Measurements from ENCODE around the gene MORN3. TPM values are rescaled to one million over a fixed set of nuclear protein-coding genes. Genes with fewer than 3 reads are reported as not detected.
"Not testable (repeated sequence)": the region's sequence is repeated elsewhere in the genome, so short reads cannot be mapped to it uniquely, and the experiment has no call there.

MORN3 gene
- total RNA-seq, 2 donors from 2014 or later, result not detected

- Histone ChIP-seq H3K9me3 (no peaks in the 10 kb centered on the region), H3K9ac (ENCODE audit: low read depth in 2 of 2, low read length in 2 of 2) (no peak overlapping the region), H3K27ac (no peak overlapping the region), H3K4me1 (peaks cover 5% of the 10 kb centered on the region), H3K4me3 (no peak overlapping the region), H3K27me3 (no peaks in the 10 kb centered on the region), H3K36me3 (no peaks in the 10 kb centered on the region)
- intact Hi-C loops (cut with DNase I), result no loop called here
- no peak for TF ChIP-seq CTCF (IDR thresholded peaks at IDR 0.05)
- no peak for DNase-seq
These were observed 39.0 kb upstream of the MORN3 start for GRCh38 chr12:121708313-121709063.

- Histone ChIP-seq H3K9ac (ENCODE audit: low read depth in 2 of 2, low read length in 2 of 2) (no peak overlapping the region), H3K36me3 (no peaks in the 10 kb centered on the region), H3K9me3 (no peaks in the 10 kb centered on the region), H3K27me3 (no peaks in the 10 kb centered on the region), H3K27ac (no peak overlapping the region), H3K4me3 (no peak overlapping the region), H3K4me1 (no peaks in the 10 kb centered on the region)
- intact Hi-C loops (cut with DNase I), result no loop called here
- DNase-seq, result no peak
- no peak for TF ChIP-seq CTCF (IDR thresholded peaks at IDR 0.05)
These were observed 36.1 kb upstream of the MORN3 start for GRCh38 chr12:121705514-121705913.

- no peaks in the 10 kb centered on the region for H3K27me3 ChIP-seq
- no peaks in the 10 kb centered on the region for H3K4me1 ChIP-seq
- intact Hi-C loops (cut with DNase I), result no loop called here
- H3K9ac ChIP-seq (ENCODE audit: low read depth in 2 of 2, low read length in 2 of 2), result no peak overlapping the region
- no peak overlapping the region for H3K27ac ChIP-seq
- no peak overlapping the region for H3K4me3 ChIP-seq
- no peaks in the 10 kb centered on the region for H3K36me3 ChIP-seq
- H3K9me3 ChIP-seq, result no peaks in the 10 kb centered on the region
- DNase-seq, result no peak
- TF ChIP-seq CTCF (IDR thresholded peaks at IDR 0.05), result no peak
These were observed 33.5 kb upstream of the MORN3 start for GRCh38 chr12:121702944-121703343.

- no peak for DNase-seq
- H3K4me3 ChIP-seq, result no peak overlapping the region
- H3K9me3 ChIP-seq, result no peaks in the 10 kb centered on the region
- no peak overlapping the region for H3K27ac ChIP-seq
- H3K4me1 ChIP-seq, result no peaks in the 10 kb centered on the region
- H3K9ac ChIP-seq (ENCODE audit: low read depth in 2 of 2, low read length in 2 of 2), result no peak overlapping the region
- intact Hi-C loops (cut with DNase I), result no loop called here
- no peak for TF ChIP-seq CTCF (IDR thresholded peaks at IDR 0.05)
- no peaks in the 10 kb centered on the region for H3K36me3 ChIP-seq
- H3K27me3 ChIP-seq, result no peaks in the 10 kb centered on the region
These were observed 32.3 kb upstream of the MORN3 start for GRCh38 chr12:121701667-121702277.

GRCh38 chr12:121697861-121698260 lies 28.4 kb upstream of the MORN3 start:
- H3K27ac ChIP-seq; H3K4me1 ChIP-seq; H3K36me3 ChIP-seq; DNase-seq; H3K9ac ChIP-seq (ENCODE audit: low read depth in 2 of 2, low read length in 2 of 2); H3K4me3 ChIP-seq; H3K27me3 ChIP-seq; H3K9me3 ChIP-seq: not testable (repeated sequence)
- intact Hi-C loops (cut with DNase I), result loop anchor here (2.0 to 5.0 kb wide), 2 partner anchors 77 to 94 kb away; partner anchors contain the start of gene RHOF
